A673 (cell line): ENCODE data around the gene TRIM52. TPM values are rescaled to one million over a fixed set of nuclear protein-coding genes. Genes with fewer than 3 reads are reported as not detected.

Experiments used
- BruUV-seq: library from RNA; stranded (reverse); fragments of 400-500 nt; replicated peaks from 2 replicates; lab custom pipeline; 2021; lab: Mats Ljungman, UMichigan
- CTCF ChIA-PET: fragments of 300-600 bp; sonication (Branson Sonifier 250); formaldehyde crosslinking; loops from one replicate; lab custom pipeline; 2022; ENCODE audit warnings: antibody characterized with exemption; lab: Charles Lee
- POLR2A ChIA-PET: fragments of 300-600 bp; sonication (Branson Sonifier 250); formaldehyde crosslinking; loops from one replicate; lab custom pipeline; 2022; ENCODE audit warnings: antibody characterized with exemption; ENCODE audit not compliant: low non-redundant PET; lab: Charles Lee
- DNase-seq: peaks from one replicate; pipeline ENCODE4 v3.0.0-alpha.2; 2015; ENCODE audit warnings: low spot score
- H3K27ac ChIP-seq: fragments of 200-600 bp; sonication (generic); 2 replicates; pipeline ENCODE4 v1.5.1; 2016; ENCODE audit warnings: mixed run types, low read depth, mild to moderate bottlenecking, mixed read lengths, antibody characterized with exemption, low read length; ENCODE audit not compliant: poor library complexity, severe bottlenecking
- H3K27me3 ChIP-seq: fragments of 200-600 bp; sonication (generic); replicated peaks from 2 replicates; pipeline ENCODE4 v1.6.1; 2017; ENCODE audit warnings: mixed run types, low read depth, mild to moderate bottlenecking, mixed read lengths, antibody characterized with exemption, low read length; ENCODE audit not compliant: insufficient read depth, poor library complexity
- H3K36me3 ChIP-seq: fragments of 200-600 bp; sonication (generic); 2 replicates; pipeline ENCODE4 v1.6.1; 2016; ENCODE audit warnings: mixed run types, mild to moderate bottlenecking, mixed read lengths, antibody characterized with exemption, low read length; ENCODE audit not compliant: insufficient read depth, poor library complexity, severe bottlenecking
- H3K4me1 ChIP-seq: fragments of 200-600 bp; sonication (generic); 2 replicates; pipeline ENCODE4 v1.6.1; 2017; ENCODE audit warnings: mixed run types, mild to moderate bottlenecking, mixed read lengths, antibody characterized with exemption, low read length; ENCODE audit not compliant: insufficient read depth, poor library complexity, severe bottlenecking
- H3K4me3 ChIP-seq: fragments of 200-600 bp; sonication (generic); 2 replicates; pipeline ENCODE4 v1.5.1; 2016; ENCODE audit warnings: low read depth, mixed run types, mild to moderate bottlenecking, mixed read lengths, low read length; ENCODE audit not compliant: poor library complexity, severe bottlenecking
- H3K9me3 ChIP-seq: fragments of 200-600 bp; sonication (generic); 2 replicates; pipeline ENCODE4 v1.6.1; 2016; ENCODE audit warnings: mixed run types, low read depth, mild to moderate bottlenecking, mixed read lengths, antibody characterized with exemption, low read length; ENCODE audit not compliant: poor library complexity, severe bottlenecking
- EZH2 ChIP-seq: fragments of 200-600 bp; sonication (generic); IDR thresholded peaks from 2 replicates; pipeline ENCODE4 v1.6.1; 2017; ENCODE audit warnings: borderline replicate concordance, low read depth, mild to moderate bottlenecking, mixed read lengths, antibody characterized with exemption, low read length; ENCODE audit not compliant: poor library complexity, severe bottlenecking
- intact Hi-C: fragments of 100-400 bp; cut with micrococcal nuclease; formaldehyde crosslinking; loops from one replicate; pipeline ENCODE4 v1.10.0; 2022; ENCODE audit not compliant: unreplicated experiment
- total RNA-seq: library from RNA; stranded (reverse); gene quantifications from 2 replicates; pipeline ENCODE4 v1.2.3, GENCODE V29; 2021
- TF ChIP-seq, protein P1 (sequence below): fragments of 300-800, 200-600 bp; sonication (generic); conservative IDR thresholded peaks from 2 replicates; pipeline ENCODE4 v1.5.1; 2017; ENCODE audit warnings: low read depth, mild to moderate bottlenecking, antibody characterized with exemption, low read length, moderate library complexity, mixed read lengths

Gene TRIM52
- total RNA-seq, 1 experiment from 2014 or later: 7.3 TPM

- Histone ChIP-seq H3K9me3 (no peaks in the 10 kb centered on the region), H3K4me1 (peaks cover 36% of the 10 kb centered on the region), H3K27ac (peak overlapping the region; percentile 96), H3K36me3 (peaks cover 25% of the 10 kb centered on the region), H3K27me3 (no peaks in the 10 kb centered on the region), H3K4me3 (peak overlapping the region; percentile 82)
- no peak for DNase-seq
- POLR2A ChIA-PET: no interaction called here
- intact Hi-C loops: no loop called here
- CTCF ChIA-PET: no interaction called here
- TF ChIP-seq, protein P1, sequence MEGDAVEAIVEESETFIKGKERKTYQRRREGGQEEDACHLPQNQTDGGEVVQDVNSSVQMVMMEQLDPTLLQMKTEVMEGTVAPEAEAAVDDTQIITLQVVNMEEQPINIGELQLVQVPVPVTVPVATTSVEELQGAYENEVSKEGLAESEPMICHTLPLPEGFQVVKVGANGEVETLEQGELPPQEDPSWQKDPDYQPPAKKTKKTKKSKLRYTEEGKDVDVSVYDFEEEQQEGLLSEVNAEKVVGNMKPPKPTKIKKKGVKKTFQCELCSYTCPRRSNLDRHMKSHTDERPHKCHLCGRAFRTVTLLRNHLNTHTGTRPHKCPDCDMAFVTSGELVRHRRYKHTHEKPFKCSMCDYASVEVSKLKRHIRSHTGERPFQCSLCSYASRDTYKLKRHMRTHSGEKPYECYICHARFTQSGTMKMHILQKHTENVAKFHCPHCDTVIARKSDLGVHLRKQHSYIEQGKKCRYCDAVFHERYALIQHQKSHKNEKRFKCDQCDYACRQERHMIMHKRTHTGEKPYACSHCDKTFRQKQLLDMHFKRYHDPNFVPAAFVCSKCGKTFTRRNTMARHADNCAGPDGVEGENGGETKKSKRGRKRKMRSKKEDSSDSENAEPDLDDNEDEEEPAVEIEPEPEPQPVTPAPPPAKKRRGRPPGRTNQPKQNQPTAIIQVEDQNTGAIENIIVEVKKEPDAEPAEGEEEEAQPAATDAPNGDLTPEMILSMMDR: no peak
- TF ChIP-seq EZH2: no peak
- BruUV-seq: no TSS peak
Measured at GRCh38 chr5:181245427-181246275, 15.3 kb downstream of the TRIM52 start.

- no peak for TF ChIP-seq EZH2
- TF ChIP-seq, protein P1: no peak
- H3K9me3 ChIP-seq: no peaks in the 10 kb centered on the region
- DNase-seq: peak; percentile 93
- ChIA-PET CTCF (no interaction called here), POLR2A (interaction anchor here (1.0 kb wide), 1 partner anchor 8 kb away, joined by 4 read pairs; no protein-coding TSS in a partner anchor)
- H3K27ac ChIP-seq: peak within 1 kb of the TSS; percentile 96
- intact Hi-C loops: loop anchor here (1.0 kb wide), 1 partner anchor 20 kb away; the partner anchor contains the start of gene TRIM41
- no peaks in the 10 kb centered on the region for H3K27me3 ChIP-seq
- peaks cover 41% of the 10 kb centered on the region for H3K4me1 ChIP-seq
- peaks cover 43% of the 10 kb centered on the region for H3K36me3 ChIP-seq
- no TSS peak for BruUV-seq
- peak within 1 kb of the TSS; percentile 78 for H3K4me3 ChIP-seq
Measured at GRCh38 chr5:181243564-181244343, 17.2 kb downstream of the TRIM52 start, which contains the start of gene RACK1. Gene RACK1, minus strand, starts transcription at chr5:181243906. Its CDS starts 106 bp downstream, at chr5:181243800.

DNA sequence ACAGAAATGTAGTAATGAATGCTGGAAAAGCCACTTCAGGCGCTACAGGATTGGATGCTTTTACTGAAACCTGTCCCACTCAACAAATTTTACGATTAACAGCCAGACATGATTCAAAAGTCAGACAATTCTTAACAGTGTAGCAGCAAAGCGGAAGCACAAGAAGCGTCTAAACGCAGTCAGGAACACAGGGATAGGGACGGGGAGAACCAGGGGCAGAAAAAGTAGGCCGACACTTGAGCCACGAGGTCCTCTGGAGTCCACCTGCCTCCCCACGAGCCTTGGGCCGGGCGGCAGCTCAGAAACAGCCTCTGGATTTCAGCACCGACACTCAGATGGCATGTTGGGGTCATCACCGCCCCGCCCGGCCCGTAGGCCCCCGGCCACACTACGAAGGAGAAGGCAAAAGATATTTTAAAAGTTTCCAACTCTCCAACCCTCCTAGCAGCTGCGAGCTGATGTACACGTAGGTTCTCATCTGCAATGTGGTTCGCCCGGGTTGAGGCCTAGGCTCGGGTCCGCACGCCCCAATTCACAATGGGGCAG, 17.9 kb downstream of the TRIM52 start:
- CTCF ChIA-PET: no interaction called here
- intact Hi-C loops: no loop called here
- Histone ChIP-seq H3K27me3 (no peaks in the 10 kb centered on the region), H3K9me3 (no peaks in the 10 kb centered on the region), H3K4me3 (peak overlapping the region; percentile 78), H3K4me1 (peaks cover 38% of the 10 kb centered on the region), H3K27ac (peak overlapping the region; percentile 96), H3K36me3 (peaks cover 50% of the 10 kb centered on the region)
- no peak for TF ChIP-seq EZH2
- TF ChIP-seq, protein P1: no peak
- POLR2A ChIA-PET: no interaction called here
- TSS peak; percentile 50 for BruUV-seq
- no peak for DNase-seq
